GM12878 (cell line): ENCODE results near the gene FCHSD2. TPM values are rescaled to one million over a fixed set of nuclear protein-coding genes. Genes with fewer than 3 reads are reported as not detected.

Experiments used
- BMI1 ChIP-seq: fragments of 450-650 bp; IDR thresholded peaks from 2 replicates; pipeline ENCODE4 v1.6.1; 2016; ENCODE audit warnings: mild to moderate bottlenecking, moderate library complexity, borderline replicate concordance
- CREB1 ChIP-seq: IDR thresholded peaks from 2 replicates; pipeline ENCODE4 v1.6.1; 2012; ENCODE audit warnings: low read depth, mild to moderate bottlenecking, inconsistent platforms
- EGR1 ChIP-seq, 2 experiments: IDR thresholded peaks; 1 replicate in 1 of 2; 2 replicates in 1 of 2; pipeline ENCODE4 v1.6.1; 2011 to 2012; ENCODE audit warnings: low read depth in 2 of 2, low read length in 2 of 2, borderline replicate concordance in 1 of 2, mild to moderate bottlenecking in 1 of 2, moderate library complexity in 1 of 2
- GATAD2B ChIP-seq: fragments of 450-650 bp; conservative IDR thresholded peaks from 2 replicates; pipeline ENCODE4 v1.6.1; 2017; ENCODE audit warnings: low read depth, mild to moderate bottlenecking, moderate library complexity
- NR2F1 ChIP-seq: fragments of 450-650 bp; conservative IDR thresholded peaks from 2 replicates; pipeline ENCODE4 v1.6.1; 2017; ENCODE audit warnings: mild to moderate bottlenecking
- PAX5 ChIP-seq: IDR thresholded peaks from 2 replicates; pipeline ENCODE4 v1.6.1; 2011; ENCODE audit warnings: low read depth, low read length, borderline replicate concordance
- POLR2A ChIP-seq: IDR thresholded peaks from 2 replicates; pipeline ENCODE4 v1.6.1; 2011; ENCODE audit warnings: low read depth, mild to moderate bottlenecking, low read length
- RAD51 ChIP-seq: fragments of 450-650 bp; IDR thresholded peaks from 2 replicates; pipeline ENCODE4 v1.6.1; 2016; ENCODE audit warnings: moderate library complexity, mild to moderate bottlenecking, inconsistent platforms
- SMC3 ChIP-seq: IDR thresholded peaks from 2 replicates; pipeline ENCODE4 v1.6.1; 2011; ENCODE audit warnings: low read length, improper control_type of control experiment, borderline replicate concordance
- SPI1 ChIP-seq: IDR thresholded peaks from 2 replicates; pipeline ENCODE4 v1.6.1; 2011; ENCODE audit warnings: low read depth, mild to moderate bottlenecking, low read length, moderate library complexity, borderline replicate concordance; ENCODE audit not compliant: insufficient read depth
- SREBF1 ChIP-seq: IDR thresholded peaks from 2 replicates; pipeline ENCODE4 v1.6.1; 2012; ENCODE audit warnings: mild to moderate bottlenecking, low read length
- STAT1 ChIP-seq: fragments of 450-650 bp; conservative IDR thresholded peaks from 2 replicates; pipeline ENCODE4 v1.6.1; 2014; ENCODE audit warnings: antibody characterized with exemption, mild to moderate bottlenecking
- TARDBP ChIP-seq: IDR thresholded peaks from 2 replicates; pipeline ENCODE4 v1.6.1; 2016; ENCODE audit warnings: borderline replicate concordance
- ZNF217 ChIP-seq: fragments of 450-650 bp; IDR thresholded peaks from 2 replicates; pipeline ENCODE4 v1.6.1; 2017; ENCODE audit warnings: antibody characterized with exemption, mild to moderate bottlenecking
- polyA plus RNA-seq, 11 experiments: library from polyadenylated mRNA; depleted of rRNA in 4 of 11; unstranded in 6 of 11; stranded (reverse) in 5 of 11; fragments of >200 nt; fragmentation: Nextera tagmentation in 4 of 11; fragmentation: Illumina TruSeq in 1 of 11; extraction: Ambion mirVana in 4 of 11; extraction: Trizol in 1 of 11; gene quantifications; 1 replicate in 1 of 11; 2 replicates in 10 of 11; pipeline versions ENCODE4 v1.2.1 to v1.2.3, GENCODE V29; 2011 to 2016; ENCODE audit warnings: inconsistent platforms in 2 of 11, missing spikeins in 2 of 11, low read depth in 1 of 11
- total RNA-seq, 4 experiments: library from RNA; depleted of rRNA in 3 of 4; stranded (reverse); fragments of >200 nt in 3 of 4; fragmentation: Illumina TruSeq in 1 of 4; extraction: Trizol in 1 of 4; gene quantifications; 2 replicates each; pipeline versions ENCODE4 v1.2.1 to v1.2.3, GENCODE V29; 2013 to 2021
- TF ChIP-seq, protein P1 (sequence below): fragments of 450-650 bp; formaldehyde crosslinking; IDR thresholded peaks from 2 replicates; pipeline ENCODE4 v1.4.0; 2020; ENCODE audit warnings: mild to moderate bottlenecking, moderate library complexity
- TF ChIP-seq, protein P2 (sequence below): fragments of 450-650 bp; IDR thresholded peaks from 2 replicates; pipeline ENCODE4 v1.6.1; 2014; ENCODE audit warnings: mild to moderate bottlenecking
- TF ChIP-seq, protein P3 (sequence below): fragments of 450-650 bp; IDR thresholded peaks from 2 replicates; pipeline ENCODE4 v1.6.1; 2016; ENCODE audit warnings: mild to moderate bottlenecking
- TF ChIP-seq, protein P4 (sequence below): fragments of 450-650 bp; IDR thresholded peaks from 2 replicates; pipeline ENCODE4 v1.6.1; 2017; ENCODE audit warnings: mild to moderate bottlenecking, low read depth, inconsistent platforms; ENCODE audit not compliant: poor library complexity, severe bottlenecking
- TF ChIP-seq, protein P5 (sequence below): IDR thresholded peaks from 2 replicates; pipeline ENCODE4 v1.6.1; 2011; ENCODE audit warnings: low read depth, mild to moderate bottlenecking, low read length, moderate library complexity, borderline replicate concordance; ENCODE audit errors: extremely low read depth

FCHSD2 gene
- total and polyA plus RNA-seq, 10 of the 15 experiments (the other 5 are each of a cell fraction or from before 2014, with no cell fraction given), result 13.2 to 89.8 (median 47.8) TPM

DNA sequence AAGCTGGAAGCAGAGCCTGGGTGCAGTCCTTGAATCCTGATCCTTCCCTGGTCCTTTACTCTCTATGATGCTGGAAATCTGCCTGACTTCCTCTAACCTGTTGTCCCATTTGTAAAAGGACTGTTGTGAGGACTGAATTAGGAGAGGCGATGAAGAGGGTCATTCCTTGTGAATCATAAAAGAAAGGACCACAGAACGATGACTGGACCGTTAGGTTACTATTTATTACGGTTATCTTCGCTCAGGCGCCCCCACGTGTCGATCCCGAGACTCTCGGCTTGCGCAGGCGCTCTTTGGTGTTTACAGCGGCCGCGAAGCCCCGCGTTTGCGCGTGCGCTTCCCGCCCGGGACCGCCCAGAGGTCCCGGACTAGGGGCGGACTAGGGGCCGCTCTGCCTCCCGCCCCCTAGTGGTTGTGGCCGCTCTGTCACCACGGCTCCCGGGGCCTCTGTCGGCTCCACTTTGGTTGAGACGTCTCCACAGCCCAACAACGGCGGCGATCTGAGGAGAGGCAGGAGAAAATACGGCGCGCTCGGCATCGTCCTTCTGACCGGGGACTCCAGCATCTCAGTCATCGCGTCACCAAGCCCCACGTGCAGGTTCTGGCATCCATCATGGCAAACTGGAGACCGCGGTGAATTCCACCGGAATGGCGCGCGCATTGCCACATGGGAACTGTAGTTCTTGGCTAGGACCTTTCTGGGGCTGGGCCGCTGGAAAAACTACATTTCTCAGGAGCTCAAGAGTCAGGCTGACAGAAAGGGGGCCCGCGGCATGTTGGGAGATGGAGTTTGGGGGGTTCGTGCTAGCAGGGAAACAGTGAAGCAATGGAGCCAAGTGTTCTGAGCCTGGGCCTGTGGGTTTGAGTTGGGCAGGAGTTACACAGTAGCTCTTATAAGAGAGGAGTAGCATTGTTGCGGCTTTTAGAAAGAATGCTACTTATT, 348.4 kb downstream of the FCHSD2 start, which contains the start of gene STARD10 (continued):
- TF ChIP-seq, protein P1, sequence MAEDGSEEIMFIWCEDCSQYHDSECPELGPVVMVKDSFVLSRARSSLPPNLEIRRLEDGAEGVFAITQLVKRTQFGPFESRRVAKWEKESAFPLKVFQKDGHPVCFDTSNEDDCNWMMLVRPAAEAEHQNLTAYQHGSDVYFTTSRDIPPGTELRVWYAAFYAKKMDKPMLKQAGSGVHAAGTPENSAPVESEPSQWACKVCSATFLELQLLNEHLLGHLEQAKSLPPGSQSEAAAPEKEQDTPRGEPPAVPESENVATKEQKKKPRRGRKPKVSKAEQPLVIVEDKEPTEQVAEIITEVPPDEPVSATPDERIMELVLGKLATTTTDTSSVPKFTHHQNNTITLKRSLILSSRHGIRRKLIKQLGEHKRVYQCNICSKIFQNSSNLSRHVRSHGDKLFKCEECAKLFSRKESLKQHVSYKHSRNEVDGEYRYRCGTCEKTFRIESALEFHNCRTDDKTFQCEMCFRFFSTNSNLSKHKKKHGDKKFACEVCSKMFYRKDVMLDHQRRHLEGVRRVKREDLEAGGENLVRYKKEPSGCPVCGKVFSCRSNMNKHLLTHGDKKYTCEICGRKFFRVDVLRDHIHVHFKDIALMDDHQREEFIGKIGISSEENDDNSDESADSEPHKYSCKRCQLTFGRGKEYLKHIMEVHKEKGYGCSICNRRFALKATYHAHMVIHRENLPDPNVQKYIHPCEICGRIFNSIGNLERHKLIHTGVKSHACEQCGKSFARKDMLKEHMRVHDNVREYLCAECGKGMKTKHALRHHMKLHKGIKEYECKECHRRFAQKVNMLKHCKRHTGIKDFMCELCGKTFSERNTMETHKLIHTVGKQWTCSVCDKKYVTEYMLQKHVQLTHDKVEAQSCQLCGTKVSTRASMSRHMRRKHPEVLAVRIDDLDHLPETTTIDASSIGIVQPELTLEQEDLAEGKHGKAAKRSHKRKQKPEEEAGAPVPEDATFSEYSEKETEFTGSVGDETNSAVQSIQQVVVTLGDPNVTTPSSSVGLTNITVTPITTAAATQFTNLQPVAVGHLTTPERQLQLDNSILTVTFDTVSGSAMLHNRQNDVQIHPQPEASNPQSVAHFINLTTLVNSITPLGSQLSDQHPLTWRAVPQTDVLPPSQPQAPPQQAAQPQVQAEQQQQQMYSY (CRISPR knock-in tag), result no peak
- peak; percentile 84; the same call in 1 of the 2 replicates for TF ChIP-seq STAT1
- TF ChIP-seq EGR1 (IDR thresholded peaks at IDR 0.05; ENCODE audit: borderline replicate concordance in 1 of 2, low read depth in 2 of 2, low read length in 2 of 2), result no peak; a peak in 1 of 3 replicates
- TF ChIP-seq TARDBP, result peak; percentile 82; the same call in 1 of the 2 replicates
- peak; percentile 17; the same call in 1 of the 2 replicates for TF ChIP-seq PAX5
- TF ChIP-seq GATAD2B, result peak; percentile 84
- TF ChIP-seq, protein P2, sequence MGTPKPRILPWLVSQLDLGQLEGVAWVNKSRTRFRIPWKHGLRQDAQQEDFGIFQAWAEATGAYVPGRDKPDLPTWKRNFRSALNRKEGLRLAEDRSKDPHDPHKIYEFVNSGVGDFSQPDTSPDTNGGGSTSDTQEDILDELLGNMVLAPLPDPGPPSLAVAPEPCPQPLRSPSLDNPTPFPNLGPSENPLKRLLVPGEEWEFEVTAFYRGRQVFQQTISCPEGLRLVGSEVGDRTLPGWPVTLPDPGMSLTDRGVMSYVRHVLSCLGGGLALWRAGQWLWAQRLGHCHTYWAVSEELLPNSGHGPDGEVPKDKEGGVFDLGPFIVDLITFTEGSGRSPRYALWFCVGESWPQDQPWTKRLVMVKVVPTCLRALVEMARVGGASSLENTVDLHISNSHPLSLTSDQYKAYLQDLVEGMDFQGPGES, result no peak
- no peak for TF ChIP-seq ZNF217
- no peak for TF ChIP-seq SPI1
- TF ChIP-seq NR2F1, result peak; percentile 77
- TF ChIP-seq SMC3, result peak; percentile 74
- TF ChIP-seq, protein P3, sequence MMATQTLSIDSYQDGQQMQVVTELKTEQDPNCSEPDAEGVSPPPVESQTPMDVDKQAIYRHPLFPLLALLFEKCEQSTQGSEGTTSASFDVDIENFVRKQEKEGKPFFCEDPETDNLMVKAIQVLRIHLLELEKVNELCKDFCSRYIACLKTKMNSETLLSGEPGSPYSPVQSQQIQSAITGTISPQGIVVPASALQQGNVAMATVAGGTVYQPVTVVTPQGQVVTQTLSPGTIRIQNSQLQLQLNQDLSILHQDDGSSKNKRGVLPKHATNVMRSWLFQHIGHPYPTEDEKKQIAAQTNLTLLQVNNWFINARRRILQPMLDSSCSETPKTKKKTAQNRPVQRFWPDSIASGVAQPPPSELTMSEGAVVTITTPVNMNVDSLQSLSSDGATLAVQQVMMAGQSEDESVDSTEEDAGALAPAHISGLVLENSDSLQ, result peak; percentile 73
- peak; percentile 47; the same call in 1 of the 2 replicates for TF ChIP-seq SREBF1
- TF ChIP-seq CREB1, result peak; percentile 74
- peak; percentile 81 for TF ChIP-seq POLR2A
- TF ChIP-seq, protein P4, sequence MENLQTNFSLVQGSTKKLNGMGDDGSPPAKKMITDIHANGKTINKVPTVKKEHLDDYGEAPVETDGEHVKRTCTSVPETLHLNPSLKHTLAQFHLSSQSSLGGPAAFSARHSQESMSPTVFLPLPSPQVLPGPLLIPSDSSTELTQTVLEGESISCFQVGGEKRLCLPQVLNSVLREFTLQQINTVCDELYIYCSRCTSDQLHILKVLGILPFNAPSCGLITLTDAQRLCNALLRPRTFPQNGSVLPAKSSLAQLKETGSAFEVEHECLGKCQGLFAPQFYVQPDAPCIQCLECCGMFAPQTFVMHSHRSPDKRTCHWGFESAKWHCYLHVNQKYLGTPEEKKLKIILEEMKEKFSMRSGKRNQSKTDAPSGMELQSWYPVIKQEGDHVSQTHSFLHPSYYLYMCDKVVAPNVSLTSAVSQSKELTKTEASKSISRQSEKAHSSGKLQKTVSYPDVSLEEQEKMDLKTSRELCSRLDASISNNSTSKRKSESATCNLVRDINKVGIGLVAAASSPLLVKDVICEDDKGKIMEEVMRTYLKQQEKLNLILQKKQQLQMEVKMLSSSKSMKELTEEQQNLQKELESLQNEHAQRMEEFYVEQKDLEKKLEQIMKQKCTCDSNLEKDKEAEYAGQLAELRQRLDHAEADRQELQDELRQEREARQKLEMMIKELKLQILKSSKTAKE, result peak; percentile 57
- peak; percentile 42 for TF ChIP-seq RAD51
- TF ChIP-seq, protein P5, sequence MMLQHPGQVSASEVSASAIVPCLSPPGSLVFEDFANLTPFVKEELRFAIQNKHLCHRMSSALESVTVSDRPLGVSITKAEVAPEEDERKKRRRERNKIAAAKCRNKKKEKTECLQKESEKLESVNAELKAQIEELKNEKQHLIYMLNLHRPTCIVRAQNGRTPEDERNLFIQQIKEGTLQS, result 0 out of 2 replicates have a peak, but pooled peaks have one; percentile 3
- TF ChIP-seq BMI1, result no peak
